D721Med (cell line): ENCODE measurements around the gene INPP4B.

Experiments
- DNase-seq: peaks from one replicate; pipeline ENCODE4 v3.0.0; 2011; ENCODE audit warnings: low spot score; ENCODE audit not compliant: insufficient read length
- FAIRE-seq: peaks from 2 replicates; lab custom pipeline; 2011; peaks lifted over from hg19 to GRCh38; lab: Jason Lieb, UNC
- TF ChIP-seq, protein P1 (sequence below): IDR thresholded peaks from 2 replicates; pipeline ENCODE4 v1.5.1; 2012; ENCODE audit warnings: mild to moderate bottlenecking, control low read depth; ENCODE audit not compliant: insufficient read depth; ENCODE audit errors: missing control alignments

The INPP4B gene

DNA sequence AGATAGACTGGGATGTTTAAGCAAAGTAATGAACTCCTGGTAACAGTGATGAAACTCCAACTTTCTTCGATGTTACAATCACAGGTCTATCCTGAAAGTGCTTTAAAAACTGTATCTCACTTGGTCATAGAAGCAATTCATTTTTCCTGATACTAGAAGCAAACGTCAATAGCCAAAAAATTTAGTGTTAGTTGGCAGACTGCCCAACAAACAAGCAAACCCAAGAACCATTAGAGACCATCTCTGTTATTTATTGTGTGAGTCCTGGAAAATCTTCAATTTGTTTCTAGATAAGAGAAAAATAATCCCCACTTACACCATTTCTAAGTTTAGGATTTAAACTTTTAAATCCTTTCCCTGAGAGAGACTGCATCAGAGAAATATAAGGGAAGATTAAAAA, 553.9 kb downstream of the INPP4B start:
- FAIRE-seq (no peak), DNase-seq (no peak)
- TF ChIP-seq, protein P1, sequence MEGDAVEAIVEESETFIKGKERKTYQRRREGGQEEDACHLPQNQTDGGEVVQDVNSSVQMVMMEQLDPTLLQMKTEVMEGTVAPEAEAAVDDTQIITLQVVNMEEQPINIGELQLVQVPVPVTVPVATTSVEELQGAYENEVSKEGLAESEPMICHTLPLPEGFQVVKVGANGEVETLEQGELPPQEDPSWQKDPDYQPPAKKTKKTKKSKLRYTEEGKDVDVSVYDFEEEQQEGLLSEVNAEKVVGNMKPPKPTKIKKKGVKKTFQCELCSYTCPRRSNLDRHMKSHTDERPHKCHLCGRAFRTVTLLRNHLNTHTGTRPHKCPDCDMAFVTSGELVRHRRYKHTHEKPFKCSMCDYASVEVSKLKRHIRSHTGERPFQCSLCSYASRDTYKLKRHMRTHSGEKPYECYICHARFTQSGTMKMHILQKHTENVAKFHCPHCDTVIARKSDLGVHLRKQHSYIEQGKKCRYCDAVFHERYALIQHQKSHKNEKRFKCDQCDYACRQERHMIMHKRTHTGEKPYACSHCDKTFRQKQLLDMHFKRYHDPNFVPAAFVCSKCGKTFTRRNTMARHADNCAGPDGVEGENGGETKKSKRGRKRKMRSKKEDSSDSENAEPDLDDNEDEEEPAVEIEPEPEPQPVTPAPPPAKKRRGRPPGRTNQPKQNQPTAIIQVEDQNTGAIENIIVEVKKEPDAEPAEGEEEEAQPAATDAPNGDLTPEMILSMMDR: no peak

GRCh38 chr4:142291299-142292050, 554.6 kb downstream of the INPP4B start:
- TF ChIP-seq, protein P1: no peak
- DNase-seq: no peak
- no peak for FAIRE-seq

DNA sequence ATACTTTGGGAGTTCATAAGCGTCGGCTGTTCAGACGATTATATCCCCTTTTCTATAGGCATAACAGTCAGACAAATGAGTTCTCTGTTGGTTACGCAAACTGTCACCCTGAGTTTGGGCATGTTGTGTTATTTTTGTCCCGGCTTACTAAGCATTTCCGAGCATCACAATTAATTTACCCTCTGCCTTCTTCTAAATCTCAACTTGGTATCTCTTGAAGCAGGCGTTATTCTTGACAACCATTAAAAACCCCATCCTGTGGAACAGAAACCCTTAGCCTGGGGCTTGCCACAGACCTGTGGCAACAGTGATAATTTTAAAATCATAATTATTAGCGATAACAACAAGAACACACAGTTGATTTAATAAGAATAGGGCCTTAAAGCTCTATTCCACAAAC, 558.7 kb downstream of the INPP4B start:
- TF ChIP-seq, protein P1: no peak
- FAIRE-seq (no peak), DNase-seq (no peak)

DNA sequence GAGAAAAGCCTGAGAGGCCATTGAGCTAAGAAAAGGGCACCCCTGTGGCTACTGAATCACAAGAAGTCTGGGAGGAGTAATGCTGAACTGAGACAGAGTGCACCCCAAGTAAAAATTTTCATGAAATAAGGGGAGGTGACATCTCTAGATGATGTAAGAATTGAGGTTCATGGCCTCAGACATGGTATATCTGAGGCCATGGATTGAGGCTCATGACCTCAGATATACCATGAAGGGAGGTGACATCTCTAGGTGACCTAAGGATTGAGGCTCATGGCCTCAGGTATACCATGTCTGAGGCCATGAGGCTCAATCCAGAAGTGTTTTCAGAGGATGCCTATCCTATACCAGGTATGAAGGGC, 560.9 kb downstream of the INPP4B start:
- FAIRE-seq: no peak
- TF ChIP-seq, protein P1: no peak

GRCh38 chr4:142284402-142285221, 561.5 kb downstream of the INPP4B start:
- TF ChIP-seq, protein P1: no peak
- DNase-seq (no peak), FAIRE-seq (no peak)

More for the DNA sequence above, 560.9 kb downstream of the INPP4B start:
- DNase-seq: no peak

GRCh38 chr4:142282870-142283431, 563.1 kb downstream of the INPP4B start:
- DNase-seq (no peak), FAIRE-seq (no peak)
- TF ChIP-seq, protein P1: peak; percentile 45

DNA sequence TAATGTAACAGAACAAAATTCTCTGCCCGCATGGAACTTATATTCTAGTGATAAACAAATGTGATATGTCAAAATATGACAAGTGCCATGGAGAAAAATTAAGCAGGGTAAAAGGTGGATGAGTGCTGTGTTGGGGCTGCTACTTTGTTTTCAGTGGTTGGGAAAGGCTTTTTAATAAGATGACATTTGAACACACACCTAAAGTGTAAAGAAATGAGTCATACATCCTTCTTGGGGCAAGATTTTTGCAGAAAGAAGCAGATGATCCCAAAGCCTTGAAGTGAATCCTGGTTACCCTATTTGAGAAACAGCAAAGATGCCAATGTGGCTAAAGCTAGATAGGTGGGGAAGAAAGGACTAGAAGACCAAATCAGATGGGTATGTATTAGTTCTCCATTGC, 564.1 kb downstream of the INPP4B start:
- no peak for DNase-seq
- FAIRE-seq: no peak
- TF ChIP-seq, protein P1: no peak
